Measurements from ENCODE around the gene WNT5A. TPM values are rescaled to one million over a fixed set of nuclear protein-coding genes. Genes with fewer than 3 reads are reported as not detected.

WNT5A gene
- total RNA-seq, 1 experiment from 2014 or later = 0.15 TPM

DNA sequence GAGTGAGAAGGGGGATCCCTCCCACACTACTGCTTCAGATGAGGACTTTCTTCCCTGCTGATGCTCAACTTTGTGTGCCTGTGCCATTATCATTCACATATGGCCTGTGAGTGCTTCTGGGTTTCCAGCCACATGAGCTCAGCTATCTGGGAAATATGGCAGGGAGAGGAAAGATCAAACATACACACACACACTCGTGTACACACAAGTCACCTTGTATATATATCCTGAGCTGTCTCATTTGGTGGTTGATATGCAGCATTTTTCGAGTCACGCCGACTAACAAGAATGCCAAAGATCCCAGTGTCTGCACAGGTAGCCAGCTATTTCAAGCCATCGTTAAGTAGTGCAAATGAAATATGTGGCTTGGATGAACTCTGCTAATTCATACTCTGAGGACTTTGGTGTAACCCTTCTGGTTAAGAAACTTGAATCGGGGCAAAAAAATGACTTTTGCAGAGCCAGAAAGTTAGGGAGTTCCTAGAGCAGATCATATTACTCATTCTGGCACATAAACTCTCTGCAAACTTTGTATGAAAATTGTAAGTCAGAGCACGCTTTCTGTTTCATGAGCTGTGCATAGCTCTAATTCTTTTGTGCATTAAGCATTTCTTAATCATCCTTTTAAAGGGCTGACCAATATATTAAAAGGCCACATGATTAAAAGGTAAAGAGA is 24.9 kb upstream of the WNT5A start:
- no TSS peak for BruUV-seq (replicated peaks)
- H3K27me3 ChIP-seq (ENCODE audit: insufficient read depth, low read length) = no peaks in the 10 kb centered on the region
- no peak overlapping the region for H2AFZ ChIP-seq (ENCODE audit: low read depth, low read length, poor library complexity, severe bottlenecking)
- ChIA-PET POLR2A (no interaction called here), RAD21 (ENCODE audit: low non-redundant PET in 1 of 2, low total read pairs in 2 of 2, uncharacterized antibody in 2 of 2, unreplicated experiment in 2 of 2) (no interaction called here), CTCF (no interaction called here)
- DNase-seq (ENCODE audit: low read depth, low spot score) = no peak
- TF ChIP-seq CBX3 (IDR thresholded peaks at IDR 0.05; ENCODE audit: low read depth) (no peak), SRF (IDR thresholded peaks at IDR 0.05; ENCODE audit: low read depth) (no peak), CEBPB (IDR thresholded peaks at IDR 0.05; ENCODE audit: low read depth) (no peak), EZH2 (IDR thresholded peaks at IDR 0.05) (no peak), ATF3 (IDR thresholded peaks at IDR 0.05) (no peak), POLR2A (IDR thresholded peaks at IDR 0.05; ENCODE audit: borderline replicate concordance, extremely low read depth, insufficient read depth, insufficient read length) (no peak), FOSL1 (IDR thresholded peaks at IDR 0.05; ENCODE audit: low read depth) (no peak), POLR2AphosphoS5 (IDR thresholded peaks at IDR 0.05; ENCODE audit: low read depth, low read length) (no peak), ZFX (IDR thresholded peaks at IDR 0.05) (no peak), EZH2phosphoT487 (IDR thresholded peaks at IDR 0.05; ENCODE audit: borderline replicate concordance) (no peak)
- TF ChIP-seq, protein P1, sequence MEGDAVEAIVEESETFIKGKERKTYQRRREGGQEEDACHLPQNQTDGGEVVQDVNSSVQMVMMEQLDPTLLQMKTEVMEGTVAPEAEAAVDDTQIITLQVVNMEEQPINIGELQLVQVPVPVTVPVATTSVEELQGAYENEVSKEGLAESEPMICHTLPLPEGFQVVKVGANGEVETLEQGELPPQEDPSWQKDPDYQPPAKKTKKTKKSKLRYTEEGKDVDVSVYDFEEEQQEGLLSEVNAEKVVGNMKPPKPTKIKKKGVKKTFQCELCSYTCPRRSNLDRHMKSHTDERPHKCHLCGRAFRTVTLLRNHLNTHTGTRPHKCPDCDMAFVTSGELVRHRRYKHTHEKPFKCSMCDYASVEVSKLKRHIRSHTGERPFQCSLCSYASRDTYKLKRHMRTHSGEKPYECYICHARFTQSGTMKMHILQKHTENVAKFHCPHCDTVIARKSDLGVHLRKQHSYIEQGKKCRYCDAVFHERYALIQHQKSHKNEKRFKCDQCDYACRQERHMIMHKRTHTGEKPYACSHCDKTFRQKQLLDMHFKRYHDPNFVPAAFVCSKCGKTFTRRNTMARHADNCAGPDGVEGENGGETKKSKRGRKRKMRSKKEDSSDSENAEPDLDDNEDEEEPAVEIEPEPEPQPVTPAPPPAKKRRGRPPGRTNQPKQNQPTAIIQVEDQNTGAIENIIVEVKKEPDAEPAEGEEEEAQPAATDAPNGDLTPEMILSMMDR (IDR thresholded peaks at IDR 0.05 in 2 of 3, conservative IDR thresholded peaks at IDR 0.05 in 1 of 3; ENCODE audit: borderline replicate concordance in 1 of 3, insufficient read depth in 1 of 3, low read depth in 2 of 3, low read length in 2 of 3) = no peak
- no peak overlapping the region for H3K9ac ChIP-seq (ENCODE audit: low read length)
- no peaks in the 10 kb centered on the region for H3K79me2 ChIP-seq (ENCODE audit: insufficient read depth, low read length)
- H3K9me3 ChIP-seq (ENCODE audit: control insufficient read depth in 1 of 2, insufficient read depth in 1 of 2, low read depth in 1 of 2, low read length in 2 of 2) = peaks cover 0 to 4% of the 10 kb centered on the region in 2 experiments; a peak in 2 of 4 replicates
- no peaks in the 10 kb centered on the region for H3K9me2 ChIP-seq (ENCODE audit: insufficient read depth)
- ATAC-seq = no peak
- no peak overlapping the region for H3K27ac ChIP-seq (ENCODE audit: low read depth, low read length)
- no peaks in the 10 kb centered on the region for H3K4me1 ChIP-seq (ENCODE audit: control insufficient read depth in 1 of 2, insufficient read depth in 2 of 2, low read length in 2 of 2)
- intact Hi-C loops (cut with micrococcal nuclease) = no loop called here
- H3K4me3 ChIP-seq (replicated peaks in 1 of 2; ENCODE audit: low read depth in 1 of 2, low read length in 2 of 2) = no peak overlapping the region
- H3K4me2 ChIP-seq (ENCODE audit: low read length) = no peak overlapping the region
- H4K20me1 ChIP-seq (ENCODE audit: insufficient read depth) = no peaks in the 10 kb centered on the region
- no peaks in the 10 kb centered on the region for H3K36me3 ChIP-seq (ENCODE audit: control insufficient read depth in 1 of 2, insufficient read depth in 2 of 2, low read length in 2 of 2)

Measured in HCT116 (cell line).